ENCODE measurements around the gene C15orf39.

The C15orf39 gene

GRCh38 chr15:75195122-75195765 lies 6.4 kb upstream of the C15orf39 start:
- no peak for DNase-seq (ENCODE audit: low read depth in 1 of 2, low spot score in 1 of 2)

- DNase-seq (ENCODE audit: low read depth in 1 of 2, low spot score in 1 of 2), result no peak
Measured at GRCh38 chr15:75195766-75196241, 5.9 kb upstream of the C15orf39 start.

GRCh38 chr15:75197062-75197630 lies 4.5 kb upstream of the C15orf39 start:
- DNase-seq (ENCODE audit: low read depth in 1 of 2, low spot score in 1 of 2), result no peak

- DNase-seq (ENCODE audit: low read depth in 1 of 2, low spot score in 1 of 2), result no peak
Measured at GRCh38 chr15:75198560-75199356, 2.9 kb upstream of the C15orf39 start.

- DNase-seq (ENCODE audit: low read depth in 1 of 2, low spot score in 1 of 2), result no peak
Measured at GRCh38 chr15:75199357-75199940, 2.2 kb upstream of the C15orf39 start.

GRCh38 chr15:75200391-75200764 lies 1.3 kb upstream of the C15orf39 start:
- DNase-seq (ENCODE audit: low read depth in 1 of 2, low spot score in 1 of 2), result no peak

GRCh38 chr15:75200765-75201615 lies 692 bp upstream of the C15orf39 start:
- peak in 1 of 2 donors; percentile 37 for DNase-seq (ENCODE audit: low read depth in 1 of 2, low spot score in 1 of 2)

GRCh38 chr15:75202251-75203016 lies 752 bp downstream of the C15orf39 start:
- peak; percentile 68 to 74 for DNase-seq (ENCODE audit: low read depth in 1 of 2, low spot score in 1 of 2)

GRCh38 chr15:75203017-75203907 lies 1.6 kb downstream of the C15orf39 start:
- DNase-seq (ENCODE audit: low read depth in 1 of 2, low spot score in 1 of 2), result no peak

- DNase-seq (ENCODE audit: low read depth in 1 of 2, low spot score in 1 of 2), result no peak
Measured at GRCh38 chr15:75203908-75204263, 2.2 kb downstream of the C15orf39 start.

- DNase-seq (ENCODE audit: low read depth in 1 of 2, low spot score in 1 of 2), result peak; percentile 69 to 80
Measured at GRCh38 chr15:75204340-75205063, 2.8 kb downstream of the C15orf39 start.

GRCh38 chr15:75205064-75205395 lies 3.3 kb downstream of the C15orf39 start:
- no peak for DNase-seq (ENCODE audit: low read depth in 1 of 2, low spot score in 1 of 2)

- DNase-seq (ENCODE audit: low read depth in 1 of 2, low spot score in 1 of 2), result no peak
Measured at GRCh38 chr15:75206006-75206405, 4.3 kb downstream of the C15orf39 start.

- no peak for DNase-seq (ENCODE audit: low read depth in 1 of 2, low spot score in 1 of 2)
Measured at GRCh38 chr15:75206803-75207617, 5.3 kb downstream of the C15orf39 start.

- DNase-seq (ENCODE audit: low read depth in 1 of 2, low spot score in 1 of 2), result no peak
Measured at GRCh38 chr15:75207618-75208500, 6.2 kb downstream of the C15orf39 start.

- DNase-seq (ENCODE audit: low read depth in 1 of 2, low spot score in 1 of 2), result no peak
Measured at GRCh38 chr15:75208501-75209288, 7.0 kb downstream of the C15orf39 start.

Measured in stimulated activated CD4-positive, alpha-beta T cell treated with anti-CD3 and anti-CD28 coated beads, Interleukin-15, amount 100 ng/mL, for 1 hour (primary cell).